Neural crest cell (in vitro differentiated cells): ENCODE data around the gene HES4. TPM values are rescaled to one million over a fixed set of nuclear protein-coding genes. Genes with fewer than 3 reads are reported as not detected.

Source experiments
- DNase-seq: peaks from one replicate; pipeline ENCODE4 v3.0.0; 2021; ENCODE audit warnings: low read depth, mixed read lengths, low spot score
- H3K27ac Mint-ChIP-seq: one replicate; pipeline ENCODE4 v1.8.0; 2021; ENCODE audit warnings: mild to moderate bottlenecking, mixed read lengths; ENCODE audit not compliant: unreplicated experiment
- H3K27me3 Mint-ChIP-seq: 2 replicates; pipeline ENCODE4 v1.8.0; 2021; ENCODE audit warnings: low read depth, mild to moderate bottlenecking, mixed read lengths
- H3K36me3 Mint-ChIP-seq: 2 replicates; pipeline ENCODE4 v1.8.0; 2021; ENCODE audit warnings: low read depth, mild to moderate bottlenecking, mixed read lengths
- H3K4me1 Mint-ChIP-seq: 2 replicates; pipeline ENCODE4 v1.8.0; 2021; ENCODE audit warnings: mixed read lengths
- H3K4me3 Mint-ChIP-seq: one replicate; pipeline ENCODE4 v1.8.0; 2021; ENCODE audit warnings: mild to moderate bottlenecking, mixed read lengths
- H3K9me3 Mint-ChIP-seq: 2 replicates; pipeline ENCODE4 v1.8.0; 2021; ENCODE audit warnings: mixed read lengths
- total RNA-seq: library from RNA; stranded (reverse); gene quantifications from 2 replicates; pipeline ENCODE4 v1.2.1, GENCODE V29; 2021
- TF ChIP-seq, protein P1 (sequence below): fragments of 200-600 bp; sonication (generic); conservative IDR thresholded peaks from 2 replicates; pipeline ENCODE4 v1.5.0; 2021; ENCODE audit warnings: antibody characterized with exemption, mild to moderate bottlenecking

The HES4 gene
- total RNA-seq, 1 donor from 2014 or later: 35.7 TPM

- H3K9me3 Mint-ChIP-seq: no peaks in the 10 kb centered on the region
- H3K27ac Mint-ChIP-seq: no peak overlapping the region
- H3K4me1 Mint-ChIP-seq: peaks cover 12% of the 10 kb centered on the region
- peak overlapping the region; percentile 78 for H3K4me3 Mint-ChIP-seq
- TF ChIP-seq, protein P1, sequence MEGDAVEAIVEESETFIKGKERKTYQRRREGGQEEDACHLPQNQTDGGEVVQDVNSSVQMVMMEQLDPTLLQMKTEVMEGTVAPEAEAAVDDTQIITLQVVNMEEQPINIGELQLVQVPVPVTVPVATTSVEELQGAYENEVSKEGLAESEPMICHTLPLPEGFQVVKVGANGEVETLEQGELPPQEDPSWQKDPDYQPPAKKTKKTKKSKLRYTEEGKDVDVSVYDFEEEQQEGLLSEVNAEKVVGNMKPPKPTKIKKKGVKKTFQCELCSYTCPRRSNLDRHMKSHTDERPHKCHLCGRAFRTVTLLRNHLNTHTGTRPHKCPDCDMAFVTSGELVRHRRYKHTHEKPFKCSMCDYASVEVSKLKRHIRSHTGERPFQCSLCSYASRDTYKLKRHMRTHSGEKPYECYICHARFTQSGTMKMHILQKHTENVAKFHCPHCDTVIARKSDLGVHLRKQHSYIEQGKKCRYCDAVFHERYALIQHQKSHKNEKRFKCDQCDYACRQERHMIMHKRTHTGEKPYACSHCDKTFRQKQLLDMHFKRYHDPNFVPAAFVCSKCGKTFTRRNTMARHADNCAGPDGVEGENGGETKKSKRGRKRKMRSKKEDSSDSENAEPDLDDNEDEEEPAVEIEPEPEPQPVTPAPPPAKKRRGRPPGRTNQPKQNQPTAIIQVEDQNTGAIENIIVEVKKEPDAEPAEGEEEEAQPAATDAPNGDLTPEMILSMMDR: no peak
- no peak for DNase-seq
- H3K27me3 Mint-ChIP-seq: peaks cover 17% of the 10 kb centered on the region
- no peaks in the 10 kb centered on the region for H3K36me3 Mint-ChIP-seq
Observed at GRCh38 chr1:1004780-1005697, 5.1 kb upstream of the HES4 start.

GRCh38 chr1:1004420-1004779 lies 4.5 kb upstream of the HES4 start:
- DNase-seq: no peak
- H3K4me1 Mint-ChIP-seq: peaks cover 12% of the 10 kb centered on the region
- no peak overlapping the region for H3K27ac Mint-ChIP-seq
- no peaks in the 10 kb centered on the region for H3K36me3 Mint-ChIP-seq
- H3K27me3 Mint-ChIP-seq: peaks cover 18% of the 10 kb centered on the region
- H3K4me3 Mint-ChIP-seq: peak overlapping the region; percentile 78
- no peaks in the 10 kb centered on the region for H3K9me3 Mint-ChIP-seq
- TF ChIP-seq, protein P1: no peak

GRCh38 chr1:1003618-1004419 lies 3.9 kb upstream of the HES4 start:
- Mint-ChIP-seq H3K27ac (no peak overlapping the region), H3K36me3 (no peaks in the 10 kb centered on the region), H3K4me3 (peak overlapping the region; percentile 72), H3K4me1 (peaks cover 12% of the 10 kb centered on the region), H3K27me3 (peaks cover 20% of the 10 kb centered on the region), H3K9me3 (no peaks in the 10 kb centered on the region)
- no peak for DNase-seq
- TF ChIP-seq, protein P1: no peak

GRCh38 chr1:1001057-1001783 lies 1.3 kb upstream of the HES4 start:
- Mint-ChIP-seq H3K27ac (peak overlapping the region; percentile 99), H3K4me1 (peaks cover 12% of the 10 kb centered on the region), H3K9me3 (no peaks in the 10 kb centered on the region), H3K4me3 (peak overlapping the region; percentile 86), H3K36me3 (no peaks in the 10 kb centered on the region), H3K27me3 (peaks cover 31% of the 10 kb centered on the region)
- DNase-seq: peak; percentile 38
- TF ChIP-seq, protein P1: no peak

- Mint-ChIP-seq H3K9me3 (no peaks in the 10 kb centered on the region), H3K4me1 (peaks cover 16% of the 10 kb centered on the region), H3K27ac (peak overlapping the region; percentile 99), H3K36me3 (no peaks in the 10 kb centered on the region), H3K4me3 (peak overlapping the region; percentile 86), H3K27me3 (peaks cover 36% of the 10 kb centered on the region)
- peak; percentile 69 for DNase-seq
- TF ChIP-seq, protein P1: no peak
Observed at GRCh38 chr1:1000357-1001056, 610 bp upstream of the HES4 start.
